MV-4-11 (cell line): Measurements from ENCODE around the gene KLK15.
"Not testable (repeated sequence)": the region's sequence is repeated elsewhere in the genome, so short reads cannot be mapped to it uniquely, and the experiment has no call there.

Experiments
- DNase-seq: peaks from one replicate; lab custom pipeline; 2025; lab: John Stamatoyannopoulos, UW

The KLK15 gene

DNA sequence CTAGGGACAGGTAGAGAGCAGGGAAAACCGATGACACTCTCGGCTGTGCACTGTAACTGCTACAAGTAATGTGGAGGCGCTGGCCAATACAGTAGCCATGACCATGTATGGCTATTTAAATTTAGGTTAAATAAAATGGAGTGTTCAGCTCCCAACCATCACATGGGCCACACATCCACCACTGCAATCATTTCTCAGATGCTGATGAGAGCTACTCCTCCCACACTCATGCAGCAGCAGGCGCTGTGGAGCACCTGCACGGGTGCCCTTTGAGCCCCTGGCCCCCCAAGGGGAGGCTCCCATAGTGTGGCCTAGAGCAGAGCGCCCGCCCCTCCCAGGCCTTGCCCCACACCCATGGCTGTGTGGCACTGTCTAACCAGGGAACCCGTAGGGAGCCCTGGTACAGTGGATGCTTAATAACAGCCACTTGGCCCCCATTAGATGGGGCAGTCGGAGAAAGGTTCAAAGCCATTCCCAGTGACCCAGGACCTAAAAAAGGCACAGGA, 37.2 kb downstream of the KLK15 start:
- DNase-seq, result no peak

DNA sequence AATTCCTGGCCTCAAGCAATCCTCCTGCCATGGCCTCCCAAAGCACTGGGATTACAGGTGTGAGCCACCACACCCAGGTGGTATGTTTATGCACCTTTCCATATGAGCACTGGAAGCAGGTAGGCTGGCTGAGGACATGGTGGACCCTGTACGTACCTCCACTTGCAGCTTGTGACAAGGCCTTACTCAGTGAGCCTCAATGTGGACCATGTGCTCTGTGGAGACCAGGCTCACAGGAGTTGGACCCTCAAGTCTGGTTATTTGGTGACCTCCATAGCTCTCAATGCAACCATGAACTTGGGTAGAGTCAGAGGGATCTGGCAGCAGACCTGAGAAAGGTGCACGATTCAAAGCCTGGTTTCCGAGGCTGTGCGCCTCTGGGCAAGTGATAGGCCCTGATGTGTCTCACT, 37.7 kb downstream of the KLK15 start:
- peak; percentile 56 for DNase-seq

DNA sequence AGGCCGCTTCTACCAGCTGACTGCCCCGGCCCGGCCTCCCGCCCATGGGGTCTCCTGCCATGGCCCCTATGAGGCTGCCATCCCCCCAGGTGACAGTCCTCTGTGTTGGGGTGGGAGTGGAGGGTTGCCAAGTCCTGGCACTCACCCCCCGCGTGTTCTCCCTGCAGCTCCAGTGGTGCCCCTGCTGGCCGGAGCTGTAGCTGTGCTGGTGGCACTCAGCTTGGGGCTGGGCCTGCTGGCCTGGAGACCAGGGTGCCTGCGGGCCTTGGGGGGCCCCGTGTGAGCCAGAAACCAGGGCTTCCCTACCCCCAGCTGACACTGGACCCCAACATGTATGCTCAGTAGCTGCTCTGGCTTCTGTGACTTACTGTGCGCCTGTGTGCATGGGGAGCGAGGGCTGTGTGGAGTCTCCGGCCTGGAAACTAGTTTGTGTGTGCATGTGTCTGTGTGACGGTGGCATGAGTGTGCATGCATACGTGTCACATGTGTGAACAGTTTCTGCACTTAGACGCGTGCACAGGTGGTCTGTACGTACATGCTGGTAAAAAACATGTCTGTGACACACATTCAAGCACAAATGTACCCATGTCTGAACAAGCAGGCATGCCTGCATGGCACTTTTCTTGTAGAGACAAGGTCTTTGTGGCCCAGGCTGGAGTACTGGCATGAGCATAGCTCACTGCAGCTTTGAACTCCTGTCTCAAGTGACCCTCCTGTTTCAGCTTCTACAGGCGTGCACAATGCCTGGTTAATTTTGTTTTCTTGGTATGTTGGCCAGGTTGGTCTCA, 38.3 kb downstream of the KLK15 start:
- peak; percentile 75 for DNase-seq

DNA sequence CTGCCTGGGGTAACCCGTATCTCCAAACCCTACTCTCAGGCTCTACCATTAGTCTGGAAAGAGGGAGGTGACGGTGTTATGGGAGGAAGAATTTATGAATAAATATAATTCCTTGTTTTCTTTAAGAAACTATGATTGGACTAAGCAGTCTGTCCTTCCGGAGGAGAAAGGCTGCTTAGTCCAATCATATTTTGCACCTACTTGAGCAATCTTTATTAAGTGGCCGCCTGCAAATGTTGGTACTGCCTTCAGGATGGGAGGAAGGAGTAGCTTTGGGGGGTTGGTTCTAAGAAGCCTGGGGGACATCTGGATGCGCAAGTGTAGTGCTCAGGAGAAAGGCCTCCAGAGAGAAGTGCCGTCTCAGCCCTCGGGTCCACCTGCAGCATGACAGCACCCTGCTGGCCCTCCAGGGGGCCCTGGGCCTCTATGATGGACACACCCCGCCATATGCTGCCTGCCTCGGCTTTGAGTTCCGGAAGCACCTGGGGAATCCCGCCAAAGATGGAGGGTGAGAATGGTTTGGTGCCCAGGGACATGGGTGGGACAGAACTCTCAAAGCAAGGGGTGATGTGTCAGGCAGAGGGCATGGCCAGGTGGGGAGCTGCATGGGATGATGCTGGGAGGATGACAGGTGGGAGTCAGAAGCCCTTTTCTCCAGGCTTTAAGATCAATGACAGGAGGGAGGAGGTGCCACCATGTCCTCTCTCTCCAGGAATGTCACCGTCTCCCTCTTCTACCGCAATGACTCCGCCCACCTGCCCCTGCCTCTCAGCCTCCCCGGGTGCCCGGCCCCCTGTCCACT, 39.1 kb downstream of the KLK15 start:
- peak; percentile 65 for DNase-seq

DNA sequence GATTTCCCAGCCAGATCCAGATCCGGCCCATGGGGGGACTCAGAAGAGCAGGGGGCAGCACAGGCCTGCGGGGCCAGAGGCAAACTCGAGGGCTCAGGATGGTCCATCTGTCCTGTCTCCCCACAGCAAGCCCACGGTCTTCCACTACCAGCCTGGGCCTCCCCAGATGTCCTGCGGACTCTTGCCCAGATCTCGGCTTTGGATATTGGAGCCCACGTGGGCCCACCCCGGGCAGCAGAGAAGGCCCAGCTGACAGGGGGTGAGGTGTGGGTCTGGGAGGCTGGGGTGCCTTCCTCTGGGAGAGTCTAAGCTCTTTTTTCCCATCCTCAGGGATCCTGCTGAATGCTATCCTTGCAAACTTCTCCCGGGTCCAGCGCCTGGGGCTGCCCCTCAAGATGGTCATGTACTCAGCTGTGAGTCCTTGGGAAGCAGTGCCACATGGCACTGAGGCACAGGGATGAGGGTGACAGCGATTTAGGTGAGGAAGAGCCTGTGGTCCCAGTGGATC, 39.8 kb downstream of the KLK15 start:
- no peak for DNase-seq

DNA sequence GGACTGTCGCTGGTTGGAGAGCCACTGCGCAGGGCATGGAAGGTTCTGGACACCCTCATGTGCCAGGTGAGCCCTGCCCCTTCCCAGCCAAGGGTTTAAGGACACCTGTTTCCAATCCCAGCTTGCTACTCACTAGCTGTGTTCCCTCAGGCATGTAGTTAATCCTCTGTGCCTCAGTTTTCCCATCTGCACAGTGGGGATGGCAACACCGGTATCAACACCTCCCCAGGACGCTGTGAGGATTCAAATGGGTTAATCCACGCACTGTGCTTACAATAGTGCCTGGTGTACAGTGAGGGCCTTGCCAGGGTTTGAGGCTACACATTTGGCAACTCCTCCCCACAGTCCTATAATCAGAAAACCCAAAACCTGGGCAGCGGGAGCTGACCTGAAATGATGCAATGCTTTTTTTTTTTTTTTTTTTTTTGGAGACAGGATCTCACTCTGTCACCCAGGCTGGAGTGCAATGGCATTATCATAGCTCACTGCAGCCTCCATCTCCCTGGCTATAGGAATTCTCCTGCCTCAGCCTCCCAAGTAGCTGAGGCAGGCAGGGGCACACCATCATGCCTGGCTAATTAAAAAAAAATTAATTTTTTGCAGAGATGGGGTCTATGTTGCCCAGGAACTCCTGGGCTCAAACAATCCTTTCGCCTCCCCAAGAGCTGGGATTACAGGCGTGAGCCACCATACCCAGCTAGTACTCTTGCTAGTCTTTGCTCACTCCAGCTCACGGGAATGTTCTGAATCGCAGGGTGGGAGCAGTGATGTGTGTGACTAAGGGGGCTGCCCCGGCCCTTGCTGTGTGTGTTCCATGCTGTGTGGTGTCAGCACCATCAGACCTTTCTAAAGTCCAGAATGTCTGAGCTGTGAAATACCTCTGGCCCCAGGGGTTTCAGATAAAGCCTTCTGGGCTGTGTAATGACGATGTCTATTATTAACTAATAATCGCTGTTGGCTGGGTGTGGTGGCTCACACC, 40.8 kb downstream of the KLK15 start:
- DNase-seq, result no peak

DNA sequence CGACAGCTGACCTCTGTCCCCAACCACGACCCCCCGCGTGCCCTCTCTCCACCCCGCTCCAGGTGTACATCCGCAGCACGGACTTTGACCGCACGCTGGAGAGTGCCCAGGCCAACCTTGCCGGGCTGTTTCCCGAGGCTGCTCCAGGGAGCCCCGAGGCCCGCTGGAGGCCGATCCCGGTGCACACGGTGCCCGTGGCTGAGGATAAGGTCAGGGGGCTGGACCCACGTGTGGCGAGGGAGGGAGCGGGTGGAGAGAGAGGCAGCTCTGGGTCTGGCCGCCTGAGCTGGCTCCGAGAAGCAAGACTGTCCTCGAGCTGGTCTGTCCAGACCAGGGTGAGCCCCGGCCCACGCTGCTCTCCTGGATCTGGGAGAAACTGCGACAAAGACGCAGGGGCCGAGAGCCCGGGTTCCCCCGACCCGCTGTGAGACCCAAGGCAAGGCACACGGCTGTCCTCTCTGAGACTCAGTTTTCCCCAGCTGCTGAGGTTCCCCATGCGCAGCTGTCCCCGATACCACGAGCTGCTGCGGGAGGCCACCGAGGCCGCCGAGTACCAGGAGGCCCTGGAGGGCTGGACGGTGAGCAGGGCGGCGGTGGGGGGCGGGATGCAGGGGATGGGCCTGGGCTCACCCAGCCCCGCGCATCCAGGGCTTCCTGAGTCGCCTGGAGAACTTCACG, 41.6 kb downstream of the KLK15 start:
- DNase-seq, result no peak

DNA sequence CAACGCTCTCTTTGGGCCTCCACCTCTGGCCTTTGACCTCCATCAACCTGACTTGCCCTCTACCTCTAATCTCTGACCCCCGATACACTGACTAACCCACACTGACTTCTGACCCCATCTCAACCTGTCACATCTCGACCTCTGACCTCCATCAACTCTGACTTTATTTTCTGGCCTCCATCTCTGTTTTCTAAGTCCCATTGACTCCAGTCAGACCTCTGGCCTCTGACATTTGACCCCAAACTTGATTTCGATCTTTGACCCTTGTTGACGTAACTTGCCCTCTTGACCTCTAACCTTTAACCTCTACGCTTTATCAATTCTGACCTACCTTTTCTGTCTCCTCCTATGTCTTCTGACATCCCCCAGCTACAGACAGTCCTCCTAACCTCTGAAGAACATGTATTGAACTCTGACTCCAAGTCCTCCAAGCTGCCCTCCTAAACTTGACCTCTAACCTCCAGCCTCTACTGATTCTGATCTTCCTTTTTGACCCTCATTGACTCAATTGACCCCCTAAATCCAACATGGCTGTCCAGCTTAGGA, 42.4 kb downstream of the KLK15 start:
- no peak for DNase-seq

DNA sequence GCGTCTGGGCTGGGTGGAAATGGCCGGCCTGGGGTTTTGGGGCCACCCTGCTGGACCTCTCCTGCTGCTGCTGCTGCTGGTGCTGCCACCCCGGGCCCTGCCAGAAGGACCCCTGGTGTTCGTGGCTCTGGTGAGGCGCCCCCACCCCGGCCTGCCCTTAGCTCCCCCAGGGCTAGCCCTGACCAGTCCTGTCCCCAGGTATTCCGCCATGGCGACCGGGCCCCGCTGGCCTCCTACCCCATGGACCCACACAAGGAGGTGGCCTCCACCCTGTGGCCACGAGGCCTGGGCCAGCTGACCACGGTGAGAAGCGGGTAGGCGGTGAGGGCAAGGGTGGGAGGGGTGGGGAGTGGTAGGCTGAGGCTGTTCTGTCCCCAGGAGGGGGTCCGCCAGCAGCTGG, 43.0 kb downstream of the KLK15 start, which contains the start of gene ACP4:
Gene ACP4 (plus strand): TSS at position 20 of the 400 bp plus-strand sequence. CDS start 0 bp downstream, at position 20.
- DNase-seq, result no peak

DNA sequence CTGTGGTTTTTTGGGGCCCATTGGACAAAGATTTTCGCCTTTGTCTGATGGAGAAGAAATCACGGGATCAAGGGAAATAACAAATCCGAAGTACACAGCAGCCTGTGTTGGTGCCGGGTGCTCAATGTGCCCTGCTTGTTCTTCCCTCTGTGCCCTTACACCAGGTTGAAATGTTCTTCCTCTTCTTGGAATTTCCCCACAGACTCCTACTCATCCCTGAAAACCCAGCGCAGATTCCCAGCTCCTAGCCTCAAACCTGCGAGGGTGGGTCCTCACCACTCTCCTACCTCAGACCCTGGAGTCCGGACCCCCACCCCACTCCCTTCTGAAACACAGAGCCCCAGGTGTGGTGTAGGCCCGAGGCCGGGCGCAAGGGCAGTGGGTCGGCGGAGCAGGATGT, 48.0 kb downstream of the KLK15 start:
- no peak for DNase-seq

DNA sequence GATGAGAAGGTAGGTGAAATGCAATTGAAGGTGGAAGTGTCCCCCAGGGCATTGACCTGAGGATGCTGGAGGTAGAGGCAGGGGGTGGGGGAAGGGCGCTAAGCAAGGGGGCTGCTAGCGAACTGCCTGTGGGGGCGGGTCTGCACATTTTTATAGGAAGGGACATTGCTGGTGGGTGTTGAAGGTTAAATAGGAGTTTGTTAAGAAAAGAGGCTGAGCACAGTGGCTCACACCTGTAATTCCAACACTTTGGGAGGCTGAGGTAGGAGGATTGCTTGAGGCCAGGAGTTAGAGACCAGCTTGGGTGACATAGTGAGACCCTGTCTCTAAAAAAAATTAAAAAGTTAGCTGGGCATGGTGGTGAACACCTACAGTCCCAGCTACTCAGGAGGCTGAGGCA, 48.7 kb downstream of the KLK15 start:
- DNase-seq, result no peak

DNA sequence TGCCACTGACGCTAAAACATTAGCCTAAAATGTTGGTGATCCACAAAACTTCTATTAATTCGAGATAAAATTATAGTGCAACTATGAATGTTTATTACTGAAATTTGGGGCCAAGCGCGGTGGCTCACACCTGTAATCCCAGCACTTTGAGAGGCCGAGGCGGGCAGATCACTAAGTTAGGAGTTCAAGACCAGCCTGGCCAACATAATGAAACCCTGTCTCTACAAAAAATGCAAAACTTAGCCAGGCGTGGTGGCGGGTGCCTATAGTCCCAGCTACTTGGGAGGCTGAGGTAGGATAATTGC, 49.6 kb downstream of the KLK15 start:
- not testable (repeated sequence) for DNase-seq

DNA sequence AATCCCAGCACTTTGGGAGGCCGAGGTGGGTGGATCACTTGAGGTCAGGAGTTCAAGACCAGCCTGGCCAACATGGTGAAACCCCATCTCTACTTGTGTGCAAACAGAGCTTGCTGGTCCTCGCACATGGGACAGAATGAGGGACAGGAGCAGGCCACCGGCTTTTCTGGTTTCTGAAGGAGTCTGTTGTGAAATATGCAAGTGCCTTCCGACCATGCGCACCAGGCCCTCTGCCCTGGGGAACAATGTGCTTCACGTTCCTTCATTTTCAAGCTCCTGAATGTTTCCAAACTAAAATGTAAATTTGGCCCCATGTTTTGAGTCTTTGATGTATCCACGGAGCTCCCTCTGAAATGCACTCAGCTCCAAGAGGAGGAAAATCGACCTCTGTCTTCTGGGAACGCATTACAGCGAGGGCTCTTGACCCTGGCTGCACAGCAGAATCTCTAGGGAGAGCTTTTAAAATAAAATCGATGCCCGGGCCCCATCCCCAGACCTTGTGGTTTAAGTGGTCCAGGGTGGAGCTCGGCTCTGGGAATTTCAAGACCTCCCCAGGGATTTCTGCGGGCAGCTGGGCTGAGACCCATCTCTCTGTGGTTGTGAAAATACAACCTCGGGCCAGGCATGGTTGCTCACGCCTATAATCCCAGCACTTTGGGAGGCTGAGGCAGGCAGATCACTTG, 52.5 kb downstream of the KLK15 start:
- DNase-seq, result peak; percentile 27

DNA sequence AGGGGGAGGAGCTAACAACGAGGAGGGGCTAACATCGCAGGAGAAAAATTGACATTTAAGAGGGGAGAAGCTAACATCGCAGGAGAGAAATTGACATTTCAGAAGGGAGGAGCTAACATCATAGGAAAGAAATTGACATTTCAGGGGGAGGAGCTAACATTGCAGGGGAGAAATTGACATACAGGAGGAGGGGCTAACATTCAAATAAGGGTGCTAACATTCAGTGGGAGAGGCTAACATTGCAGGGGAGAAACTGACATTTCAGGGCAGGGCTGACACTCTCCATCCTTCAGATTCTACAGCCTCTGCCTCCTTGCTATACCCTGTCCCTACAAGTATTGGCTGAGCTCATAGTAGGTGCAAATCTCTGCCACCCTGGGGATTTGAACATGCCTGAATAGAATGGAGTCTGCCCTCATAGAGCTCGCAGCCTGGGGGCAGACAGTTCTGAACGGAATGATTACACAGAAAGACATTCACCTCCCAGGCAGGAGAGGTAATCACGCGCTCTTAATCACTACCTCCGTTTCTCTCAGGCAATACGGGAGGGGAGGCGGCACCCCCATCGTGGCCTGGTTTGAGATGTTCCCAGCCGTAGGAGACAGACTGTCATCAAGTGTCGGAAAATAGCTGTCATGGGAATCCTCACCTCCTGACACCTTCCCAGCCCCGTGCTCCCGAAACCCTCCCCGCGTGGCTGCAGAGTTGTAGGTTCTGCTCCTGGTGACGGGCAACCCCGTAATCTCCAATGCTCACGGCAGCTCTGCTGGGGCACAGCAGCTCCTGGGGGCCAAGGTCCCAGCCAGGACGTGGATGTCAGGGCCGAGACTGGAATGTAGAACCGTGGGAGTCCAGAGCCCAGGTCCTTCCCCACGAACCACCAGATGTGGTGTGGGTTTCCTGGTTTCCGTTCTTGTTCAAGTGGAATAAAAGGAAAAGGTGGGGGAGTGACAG, 53.6 kb downstream of the KLK15 start:
- no peak for DNase-seq

DNA sequence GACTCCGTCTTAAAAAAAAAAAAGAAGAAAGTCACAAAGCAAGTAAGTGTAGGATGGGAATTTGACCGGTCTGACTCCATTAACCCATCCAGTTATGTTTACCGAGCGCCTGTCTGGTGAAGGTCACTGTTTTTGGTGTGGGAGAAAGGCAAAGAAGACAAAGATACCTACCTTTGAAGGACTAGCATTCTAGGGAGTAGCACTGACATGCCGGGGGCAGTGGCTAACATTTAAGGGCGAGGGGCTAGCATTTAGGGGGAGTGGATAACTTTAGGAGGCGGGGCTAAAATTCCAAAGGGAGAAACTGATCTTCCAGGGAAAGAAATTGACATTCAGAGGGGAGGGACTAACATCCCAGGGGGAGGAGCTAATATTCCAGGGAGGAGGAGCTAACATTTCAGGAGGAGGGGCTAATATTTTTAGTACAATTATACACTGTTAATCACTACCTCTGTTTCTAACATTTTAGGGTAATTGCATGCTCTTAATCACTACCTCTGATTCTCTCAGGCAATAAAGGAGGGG, 54.4 kb downstream of the KLK15 start:
- DNase-seq, result no peak

DNA sequence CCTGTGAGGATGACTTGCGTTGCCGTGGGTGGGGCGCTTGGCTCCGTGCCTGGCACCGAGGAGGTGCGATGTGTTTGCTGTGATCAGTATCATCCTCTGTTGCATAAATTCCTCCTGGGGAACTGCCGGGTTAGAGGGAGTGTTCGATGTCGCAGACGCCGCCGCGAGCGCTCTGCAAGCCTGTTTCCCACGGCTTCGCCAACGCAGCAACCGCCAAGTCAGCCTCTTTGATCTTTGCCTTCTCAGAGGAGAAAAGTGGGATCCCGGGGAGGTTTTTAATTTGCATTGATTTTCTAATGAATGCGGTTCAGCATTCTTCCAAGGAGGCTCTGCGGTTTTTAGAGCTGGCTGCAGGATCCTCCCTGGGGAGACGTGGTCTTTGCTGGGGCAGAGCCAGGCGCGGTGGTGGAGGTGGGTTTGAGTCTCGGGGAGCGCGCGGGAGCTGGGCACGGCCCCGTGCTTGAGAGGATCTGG, 55.5 kb downstream of the KLK15 start:
- peak; percentile 58 for DNase-seq

DNA sequence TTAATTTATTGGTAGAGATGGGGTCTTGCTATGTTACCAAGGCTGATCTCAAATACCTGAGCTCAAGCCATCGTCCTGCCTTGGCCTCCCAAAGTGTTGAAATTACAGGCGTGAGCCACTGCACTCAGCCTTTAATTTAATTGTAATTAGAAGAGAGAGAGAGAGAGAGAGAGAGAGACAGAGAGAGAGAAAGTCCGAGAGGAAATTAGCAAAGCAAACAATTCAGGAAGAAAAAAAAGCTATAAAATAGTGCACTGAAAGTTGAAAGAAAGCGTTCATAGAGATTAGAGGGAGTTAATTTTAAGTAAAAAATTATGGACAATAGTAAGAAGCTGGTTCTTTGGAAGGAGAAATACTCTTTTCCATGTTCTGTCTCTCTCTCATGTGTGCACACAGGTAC, 56.1 kb downstream of the KLK15 start:
- no peak for DNase-seq

DNA sequence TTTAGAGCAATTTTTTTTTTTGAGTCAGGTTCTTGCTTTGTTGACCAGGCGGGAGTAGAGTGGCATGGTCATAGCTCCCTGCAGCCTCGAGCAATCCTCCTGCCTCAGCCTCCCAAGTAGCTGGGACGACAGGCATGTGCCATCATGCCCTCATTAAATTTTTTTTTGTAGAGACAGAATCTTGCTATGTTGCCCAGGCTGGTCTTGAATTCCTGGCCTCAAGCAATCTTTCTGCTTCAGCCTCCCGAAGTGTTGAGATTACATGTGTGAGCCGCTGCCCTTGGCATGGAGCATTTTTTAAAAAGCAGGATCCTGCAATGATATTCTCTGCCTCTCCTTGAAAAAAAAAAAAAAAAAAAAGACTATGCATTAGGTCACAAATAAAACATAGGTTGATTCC, 57.2 kb downstream of the KLK15 start:
- no peak for DNase-seq
